A549 (cell line): Measurements from ENCODE around the gene MRAP2. TPM values are rescaled to one million over a fixed set of nuclear protein-coding genes. Genes with fewer than 3 reads are reported as not detected.

Experiments used
- ATAC-seq, 2 experiments: fragments of 200-7000 bp in 1 of 2; fragments of >200 bp in 1 of 2; cut with Nextera tagmentation in 1 of 2; cut with Tn5 transposase in 1 of 2; 3 replicates each; pipeline versions ENCODE4 v1.8.0 to v1.9.1; 2018 to 2020; ENCODE audit warnings: mild to moderate bottlenecking in 1 of 2, moderate library complexity in 1 of 2
- CTCF ChIA-PET: fragments of 300-600 bp; sonication (Branson Sonifier 250); formaldehyde crosslinking; extraction: SDS; loops from one replicate; lab custom pipeline; 2021; ENCODE audit warnings: antibody characterized with exemption, inconsistent platforms; lab: Yijun Ruan, JAX
- POLR2A ChIA-PET: fragments of 350-600 bp; formaldehyde crosslinking; extraction: SDS; loops from one replicate; lab custom pipeline; 2021; ENCODE audit warnings: antibody characterized with exemption, inconsistent platforms; lab: Yijun Ruan, JAX
- DNase-seq, 2 experiments: peaks; one replicate each; pipeline versions ENCODE4 v3.0.0 to v3.0.0-alpha.2; 2011 to 2016; ENCODE audit warnings: low read depth in 1 of 2, low spot score in 1 of 2
- FAIRE-seq: peaks from 2 replicates; lab custom pipeline; 2011; peaks lifted over from hg19 to GRCh38; lab: Jason Lieb, UNC
- H3K27ac ChIP-seq, 2 experiments: fragments of >200 bp; sonication (Bioruptor Twin); formaldehyde crosslinking; 3 replicates each; pipeline ENCODE4 v1.5.1; 2016 to 2017
- H3K4me1 ChIP-seq: fragments of >200 bp; sonication (Bioruptor Twin); formaldehyde crosslinking; 3 replicates; pipeline ENCODE4 v1.6.1; 2016
- H3K4me2 ChIP-seq: fragments of >200 bp; sonication (Bioruptor Twin); formaldehyde crosslinking; 3 replicates; pipeline ENCODE4 v1.6.1; 2016
- H3K4me3 ChIP-seq: fragments of >200 bp; sonication (Bioruptor Twin); formaldehyde crosslinking; 3 replicates; pipeline ENCODE4 v1.5.1; 2016
- H3K9me3 ChIP-seq: fragments of >200 bp; sonication (Bioruptor Twin); formaldehyde crosslinking; 3 replicates; pipeline ENCODE4 v1.6.1; 2016
- CEBPB ChIP-seq, 2 experiments: fragments of >200 bp in 1 of 2; sonication (Bioruptor Twin) in 1 of 2; formaldehyde crosslinking in 1 of 2; IDR thresholded peaks; 2 replicates each; pipeline ENCODE4 v1.6.1; 2012 to 2016
- CHD4 ChIP-seq: fragments of 200-600 bp; sonication (generic); IDR thresholded peaks from 2 replicates; pipeline ENCODE4 v1.6.1; 2016; ENCODE audit warnings: antibody characterized with exemption, mild to moderate bottlenecking, borderline replicate concordance
- E2F6 ChIP-seq: IDR thresholded peaks from 2 replicates; pipeline ENCODE4 v1.6.1; 2012; ENCODE audit warnings: low read depth, borderline replicate concordance
- EP300 ChIP-seq, 2 experiments: fragments of >200 bp; sonication (Bioruptor Twin); formaldehyde crosslinking; IDR thresholded peaks; 2 replicates in 1 of 2; 3 replicates in 1 of 2; pipeline ENCODE4 v1.6.1; 2016 to 2017
- ESRRA ChIP-seq: fragments of 150-350 bp; IDR thresholded peaks from 2 replicates; pipeline ENCODE4 v1.6.1; 2014; ENCODE audit warnings: mild to moderate bottlenecking, low read length, borderline replicate concordance
- FOSB ChIP-seq: fragments of 250-450 bp; sonication (Bioruptor Pico); IDR thresholded peaks from 2 replicates; pipeline ENCODE4 v1.5.0; 2020; ENCODE audit warnings: mild to moderate bottlenecking, moderate library complexity
- FOSL2 ChIP-seq, 2 experiments: fragments of 450-650 bp in 1 of 2; fragments of >200 bp in 1 of 2; sonication (Bioruptor Twin) in 1 of 2; formaldehyde crosslinking; IDR thresholded peaks; 2 replicates each; pipeline versions ENCODE4 v1.5.0 to v1.6.1; 2016 to 2020; ENCODE audit warnings: mild to moderate bottlenecking in 1 of 2, moderate library complexity in 1 of 2
- HEYL ChIP-seq: fragments of 250-450 bp; sonication (Bioruptor Pico); IDR thresholded peaks from 2 replicates; pipeline ENCODE4 v1.8.0; 2021; ENCODE audit warnings: mild to moderate bottlenecking, moderate library complexity
- HOXA7 ChIP-seq: fragments of 250-450 bp; sonication (Bioruptor Pico); IDR thresholded peaks from 2 replicates; pipeline ENCODE4 v1.5.0; 2020; ENCODE audit warnings: mild to moderate bottlenecking, moderate library complexity
- HOXB13 ChIP-seq: fragments of 250-450 bp; sonication (Bioruptor Pico); IDR thresholded peaks from 2 replicates; pipeline ENCODE4 v1.5.0; 2020; ENCODE audit warnings: low read depth, mild to moderate bottlenecking, moderate library complexity
- HOXB5 ChIP-seq: fragments of 250-450 bp; sonication (Bioruptor Pico); IDR thresholded peaks from 2 replicates; pipeline ENCODE4 v1.5.0; 2020; ENCODE audit warnings: mild to moderate bottlenecking, moderate library complexity
- JUN ChIP-seq, 2 experiments: fragments of >200 bp; sonication (Bioruptor Twin); formaldehyde crosslinking; IDR thresholded peaks; 2 replicates in 1 of 2; 3 replicates in 1 of 2; pipeline ENCODE4 v1.6.1; 2016 to 2017
- KDM1A ChIP-seq: fragments of 200-600 bp; sonication (generic); IDR thresholded peaks from 2 replicates; pipeline ENCODE4 v1.6.1; 2016; ENCODE audit warnings: low read depth, mild to moderate bottlenecking
- MAX ChIP-seq: IDR thresholded peaks from 2 replicates; pipeline ENCODE4 v1.6.1; 2012
- MAZ ChIP-seq: fragments of 150-350 bp; IDR thresholded peaks from 2 replicates; pipeline ENCODE4 v1.6.1; 2014; ENCODE audit warnings: antibody characterized with exemption, low read depth, low read length, borderline replicate concordance
- NPAS2 ChIP-seq: fragments of 250-450 bp; sonication (Bioruptor Pico); IDR thresholded peaks from 2 replicates; pipeline ENCODE4 v1.8.0; 2022; ENCODE audit warnings: mild to moderate bottlenecking, moderate library complexity, borderline replicate concordance
- NR3C1 ChIP-seq: fragments of >200 bp; sonication (Bioruptor Twin); formaldehyde crosslinking; IDR thresholded peaks from 3 replicates; pipeline ENCODE4 v1.6.1; 2017
- PBX3 ChIP-seq: IDR thresholded peaks from 2 replicates; pipeline ENCODE4 v1.6.1; 2012
- RCOR1 ChIP-seq: fragments of 150-350 bp; IDR thresholded peaks from 2 replicates; pipeline ENCODE4 v1.6.1; 2014; ENCODE audit warnings: antibody characterized with exemption, low read length, low read depth
- RFX5 ChIP-seq: fragments of 450-650 bp; IDR thresholded peaks from 2 replicates; pipeline ENCODE4 v1.7.1; 2014; ENCODE audit warnings: antibody characterized with exemption, mild to moderate bottlenecking, moderate library complexity
- TP53 ChIP-seq: fragments of 250-450 bp; sonication (Bioruptor Pico); IDR thresholded peaks from 2 replicates; pipeline ENCODE4 v1.5.0; 2021; ENCODE audit warnings: mild to moderate bottlenecking, moderate library complexity
- USF2 ChIP-seq: fragments of 450-650 bp; IDR thresholded peaks from 2 replicates; pipeline ENCODE4 v1.6.1; 2014; ENCODE audit warnings: antibody characterized with exemption
- ZNF302 ChIP-seq: fragments of 250-450 bp; sonication (Bioruptor Pico); IDR thresholded peaks from 2 replicates; pipeline ENCODE4 v1.9.0; 2021; ENCODE audit warnings: inconsistent platforms, mild to moderate bottlenecking, moderate library complexity
- WGBS: methylation state at CpG from one replicate; pipeline ENCODE4 v1.1.6; 2017; ENCODE audit errors: missing lambda C conversion rate; 5-methylcytosine and 5-hydroxymethylcytosine counted together
- polyA plus RNA-seq, 4 experiments: library from polyadenylated mRNA; depleted of rRNA in 3 of 4; stranded (reverse); fragments of >200 nt; fragmentation: RNase III in 1 of 4; extraction: RNeasy Plus Mini Kit Qiagen cat#74134 plus additional on column Dnase treatment in 1 of 4; gene quantifications; 2 replicates in 3 of 4; 3 replicates in 1 of 4; pipeline ENCODE4 v1.2.3, GENCODE V29; 2011 to 2017

The MRAP2 gene
- polyA plus RNA-seq, 2 of the 4 experiments (the other 2 are of a cell fraction): 0.75 to 2.2 TPM

- Histone ChIP-seq H3K9me3 (no peaks in the 10 kb centered on the region), H3K4me2 (no peak overlapping the region), H3K4me1 (no peaks in the 10 kb centered on the region), H3K4me3 (no peak overlapping the region), H3K27ac (no peak overlapping the region)
- no peak for FAIRE-seq
- TF ChIP-seq NPAS2 (CRISPR knock-in tag): no peak
- no peak for TF ChIP-seq HEYL
- no peak for TF ChIP-seq CHD4
- TF ChIP-seq FOSB: no peak
- no peak for TF ChIP-seq HOXA7 (CRISPR knock-in tag)
- no peak for TF ChIP-seq CEBPB (IDR thresholded peaks at IDR 0.05)
- TF ChIP-seq FOSL2 (IDR thresholded peaks at IDR 0.05): no peak
- no peak for TF ChIP-seq FOSL2 (CRISPR knock-in tag; IDR thresholded peaks at IDR 0.05)
- TF ChIP-seq PBX3: no peak
- no peak for TF ChIP-seq HOXB5 (CRISPR knock-in tag)
- TF ChIP-seq HOXB13 (CRISPR knock-in tag): no peak
- TF ChIP-seq ESRRA: no peak
- TF ChIP-seq RCOR1: no peak
- TF ChIP-seq E2F6: no peak
- no peak for TF ChIP-seq ZNF302 (CRISPR knock-in tag)
- no peak for TF ChIP-seq NR3C1
- 60% methylated on average over 6 of the region's 6 CpGs for whole genome bisulfite sequencing
- no peak for ATAC-seq
- ChIA-PET POLR2A (no interaction called here), CTCF (no interaction called here)
- no peak for DNase-seq
Observed at GRCh38 chr6:84019842-84020211, 13.7 kb upstream of the MRAP2 start.

GRCh38 chr6:84021625-84022024 lies 11.9 kb upstream of the MRAP2 start:
- TF ChIP-seq TP53 (CRISPR knock-in tag): no peak
- TF ChIP-seq JUN (IDR thresholded peaks at IDR 0.05): no peak
- no peak for TF ChIP-seq HOXB5 (CRISPR knock-in tag)
- POLR2A ChIA-PET: no interaction called here
- CTCF ChIA-PET: no interaction called here
- H3K4me3 ChIP-seq: no peak overlapping the region
- FAIRE-seq (no peak), DNase-seq (no peak), ATAC-seq (no peak)
- 84% methylated on average over 2 of the region's 2 CpGs for WGBS
- no peaks in the 10 kb centered on the region for H3K9me3 ChIP-seq
- H3K4me2 ChIP-seq: no peak overlapping the region
- H3K4me1 ChIP-seq: peaks cover 7% of the 10 kb centered on the region
- H3K27ac ChIP-seq: no peak overlapping the region

GRCh38 chr6:84026721-84027164 lies 6.8 kb upstream of the MRAP2 start:
- DNase-seq: peak in 1 of 2 experiments; percentile 26
- Histone ChIP-seq H3K4me2 (peak overlapping the region; percentile 70), H3K9me3 (no peaks in the 10 kb centered on the region), H3K4me1 (peaks cover 26% of the 10 kb centered on the region), H3K4me3 (no peak overlapping the region; the same call in 2 of the 3 replicates), H3K27ac (peak overlapping the region; percentile 66 to 68)
- FAIRE-seq: no peak
- 31% methylated on average over 5 of the region's 5 CpGs for WGBS
- peak; percentile 25; the same call in 1 of the 2 replicates for TF ChIP-seq MAX
- no peak for TF ChIP-seq MAZ
- TF ChIP-seq EP300 (IDR thresholded peaks at IDR 0.05): no peak
- TF ChIP-seq KDM1A: no peak
- peak; percentile 57; the same call in 1 of the 2 replicates for TF ChIP-seq RFX5
- no peak for TF ChIP-seq USF2
- ChIA-PET CTCF (interaction anchor here (0.6 kb wide), 1 partner anchor 70 kb away, joined by 3 read pairs; no protein-coding TSS in a partner anchor), POLR2A (no interaction called here)
- peak; percentile 42 to 68; a peak in 4 of 6 replicates for ATAC-seq
